HepG2 (cell line): ENCODE data around the gene NOL4L. TPM values are rescaled to one million over a fixed set of nuclear protein-coding genes. Genes with fewer than 3 reads are reported as not detected.

Experiments
- BORCS8-MEF2B ChIP-seq: sonication (generic); formaldehyde crosslinking; IDR thresholded peaks from 2 replicates; pipeline ENCODE4 v1.8.0; 2022; ENCODE audit warnings: mild to moderate bottlenecking, missing genetic modification reagents
- NRL ChIP-seq: sonication (generic); formaldehyde crosslinking; IDR thresholded peaks from 2 replicates; pipeline ENCODE4 v1.5.0; 2020; ENCODE audit warnings: missing genetic modification reagents, mild to moderate bottlenecking, moderate library complexity, borderline replicate concordance
- PRDM4 ChIP-seq: sonication (generic); formaldehyde crosslinking; IDR thresholded peaks from 2 replicates; pipeline ENCODE4 v1.9.0; 2021; ENCODE audit warnings: missing genetic modification reagents, borderline replicate concordance
- ZBTB46 ChIP-seq: sonication (generic); formaldehyde crosslinking; IDR thresholded peaks from 2 replicates; pipeline ENCODE4 v1.4.0; 2020; ENCODE audit warnings: mild to moderate bottlenecking, missing genetic modification reagents, borderline replicate concordance
- ZNF547 ChIP-seq: sonication (generic); formaldehyde crosslinking; IDR thresholded peaks from 2 replicates; pipeline ENCODE4 v1.5.1; 2020; ENCODE audit warnings: mild to moderate bottlenecking, missing genetic modification reagents
- ZNF672 ChIP-seq: sonication (generic); formaldehyde crosslinking; IDR thresholded peaks from 2 replicates; pipeline ENCODE4 v1.8.1; 2022; ENCODE audit warnings: missing genetic modification reagents
- polyA plus RNA-seq, 8 experiments: library from polyadenylated mRNA; depleted of rRNA in 3 of 8; stranded (reverse) in 7 of 8; unstranded in 1 of 8; fragments of >200 nt; fragmentation: Illumina TruSeq in 4 of 8; extraction: Trizol in 4 of 8; gene quantifications; 2 replicates each; pipeline versions ENCODE4 v1.2.1 to v1.2.3, GENCODE V29; 2011 to 2016; ENCODE audit warnings: low read depth in 4 of 8, missing spikeins in 1 of 8, mixed read lengths in 1 of 8; ENCODE audit not compliant: insufficient read depth in 1 of 8
- total RNA-seq, 5 experiments: library from RNA; depleted of rRNA; stranded (reverse); fragments of >200 nt; fragmentation: Illumina TruSeq; extraction: Trizol; gene quantifications; 2 replicates each; pipeline ENCODE4 v1.2.3, GENCODE V29; 2016; ENCODE audit warnings: low read depth in 1 of 5
- TF ChIP-seq, protein P1 (sequence below): sonication (generic); formaldehyde crosslinking; IDR thresholded peaks from 2 replicates; pipeline ENCODE4 v1.5.1; 2020; ENCODE audit warnings: missing genetic modification reagents, mild to moderate bottlenecking, borderline replicate concordance
- TF ChIP-seq, protein P2 (sequence below), 2 experiments: sonication (generic) in 1 of 2; formaldehyde crosslinking in 1 of 2; IDR thresholded peaks; 2 replicates each; pipeline versions ENCODE4 v1.4.0 to v1.6.1; 2018 to 2020; ENCODE audit warnings: missing genetic modification reagents in 2 of 2, borderline replicate concordance in 1 of 2, low read depth in 1 of 2, mild to moderate bottlenecking in 1 of 2, missing biosample characterization in 1 of 2

Gene NOL4L
- total and polyA plus RNA-seq, 2 of the 13 experiments (the other 11 are each of a cell fraction or from before 2014, with no cell fraction given) = 16.6 to 35.4 TPM

DNA sequence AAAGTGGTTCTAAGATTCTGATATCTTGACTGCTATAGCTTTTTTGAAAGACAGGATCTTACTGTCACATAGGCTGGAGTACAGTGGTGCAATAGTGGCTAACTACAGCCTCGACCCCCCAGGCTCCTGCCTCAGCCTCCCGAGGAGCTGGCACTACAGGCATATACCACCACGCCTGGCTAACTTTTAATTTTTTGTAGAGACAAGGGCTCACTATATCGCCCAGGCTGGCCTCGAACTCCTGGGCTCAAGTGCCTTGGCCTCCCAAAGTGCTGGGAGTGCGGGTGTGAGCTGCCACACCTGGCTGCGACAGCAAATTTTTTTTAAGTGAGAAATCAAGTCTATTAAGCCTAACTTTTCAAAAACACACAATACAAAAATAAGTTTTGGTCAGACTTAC is 106.6 kb downstream of the NOL4L start (continued):
- TF ChIP-seq PRDM4 (no peak), ZNF547 (CRISPR knock-in tag) (no peak), ZBTB46 (CRISPR knock-in tag) (0 out of 2 replicates have a peak, but pooled peaks have one; percentile 33), NRL (CRISPR knock-in tag) (no peak), BORCS8-MEF2B (CRISPR knock-in tag) (0 out of 2 replicates have a peak, but pooled peaks have one; percentile 22), ZNF672 (CRISPR knock-in tag) (no peak)
- TF ChIP-seq, protein P1, sequence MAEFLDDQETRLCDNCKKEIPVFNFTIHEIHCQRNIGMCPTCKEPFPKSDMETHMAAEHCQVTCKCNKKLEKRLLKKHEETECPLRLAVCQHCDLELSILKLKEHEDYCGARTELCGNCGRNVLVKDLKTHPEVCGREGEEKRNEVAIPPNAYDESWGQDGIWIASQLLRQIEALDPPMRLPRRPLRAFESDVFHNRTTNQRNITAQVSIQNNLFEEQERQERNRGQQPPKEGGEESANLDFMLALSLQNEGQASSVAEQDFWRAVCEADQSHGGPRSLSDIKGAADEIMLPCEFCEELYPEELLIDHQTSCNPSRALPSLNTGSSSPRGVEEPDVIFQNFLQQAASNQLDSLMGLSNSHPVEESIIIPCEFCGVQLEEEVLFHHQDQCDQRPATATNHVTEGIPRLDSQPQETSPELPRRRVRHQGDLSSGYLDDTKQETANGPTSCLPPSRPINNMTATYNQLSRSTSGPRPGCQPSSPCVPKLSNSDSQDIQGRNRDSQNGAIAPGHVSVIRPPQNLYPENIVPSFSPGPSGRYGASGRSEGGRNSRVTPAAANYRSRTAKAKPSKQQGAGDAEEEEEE = no peak
- TF ChIP-seq, protein P2, sequence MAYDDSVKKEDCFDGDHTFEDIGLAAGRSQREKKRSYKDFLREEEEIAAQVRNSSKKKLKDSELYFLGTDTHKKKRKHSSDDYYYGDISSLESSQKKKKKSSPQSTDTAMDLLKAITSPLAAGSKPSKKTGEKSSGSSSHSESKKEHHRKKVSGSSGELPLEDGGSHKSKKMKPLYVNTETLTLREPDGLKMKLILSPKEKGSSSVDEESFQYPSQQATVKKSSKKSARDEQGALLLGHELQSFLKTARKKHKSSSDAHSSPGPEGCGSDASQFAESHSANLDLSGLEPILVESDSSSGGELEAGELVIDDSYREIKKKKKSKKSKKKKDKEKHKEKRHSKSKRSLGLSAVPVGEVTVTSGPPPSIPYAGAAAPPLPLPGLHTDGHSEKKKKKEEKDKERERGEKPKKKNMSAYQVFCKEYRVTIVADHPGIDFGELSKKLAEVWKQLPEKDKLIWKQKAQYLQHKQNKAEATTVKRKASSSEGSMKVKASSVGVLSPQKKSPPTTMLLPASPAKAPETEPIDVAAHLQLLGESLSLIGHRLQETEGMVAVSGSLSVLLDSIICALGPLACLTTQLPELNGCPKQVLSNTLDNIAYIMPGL (CRISPR knock-in tag; IDR thresholded peaks at IDR 0.05; ENCODE audit: borderline replicate concordance in 1 of 2, low read depth in 1 of 2) = no peak
